IMR-90 (cell line): ENCODE data around the gene AMBRA1. TPM values are rescaled to one million over a fixed set of nuclear protein-coding genes. Genes with fewer than 3 reads are reported as not detected.

Source experiments
- ATAC-seq: fragments of 200-7000 bp; cut with Tn5 transposase; 2 replicates; pipeline ENCODE4 v1.9.1; 2020; ENCODE audit warnings: low read depth, mild to moderate bottlenecking, moderate library complexity
- BruUV-seq: library from RNA; stranded (reverse); fragments of 400-500 nt; replicated peaks from 2 replicates; lab custom pipeline; 2021; lab: Mats Ljungman, UMichigan
- CTCF ChIA-PET: fragments of 300-600 bp; formaldehyde crosslinking; extraction: SDS; loops from one replicate; lab custom pipeline; 2021; ENCODE audit warnings: antibody characterized with exemption; lab: Yijun Ruan, JAX
- POLR2A ChIA-PET: fragments of 300-600 bp; sonication (Branson Sonifier 250); formaldehyde crosslinking; loops from one replicate; lab custom pipeline; 2022; ENCODE audit warnings: antibody characterized with exemption; ENCODE audit not compliant: unreplicated experiment; lab: Charles Lee
- DNase-seq: peaks from one replicate; pipeline ENCODE4 v3.0.0; 2013
- H2AFZ ChIP-seq: replicated peaks from 2 replicates; pipeline ENCODE3; 2013; ENCODE audit warnings: low read length, mild to moderate bottlenecking; ENCODE audit not compliant: poor library complexity
- H2AK5ac ChIP-seq: 2 replicates; pipeline ENCODE4 v1.6.1; 2013; ENCODE audit warnings: low read depth, low read length, inconsistent platforms
- H2AK9ac ChIP-seq: replicated peaks from 2 replicates; pipeline ENCODE3; 2013; ENCODE audit warnings: mild to moderate bottlenecking, low read depth, low read length, moderate library complexity; ENCODE audit not compliant: poor library complexity
- H2BK120ac ChIP-seq: 2 replicates; pipeline ENCODE4 v1.6.1; 2013; ENCODE audit warnings: low read depth, low read length, inconsistent platforms
- H2BK15ac ChIP-seq: 3 replicates; pipeline ENCODE4 v1.6.1; 2013; ENCODE audit warnings: low read depth, low read length, inconsistent platforms
- H2BK20ac ChIP-seq: 2 replicates; pipeline ENCODE4 v1.6.1; 2013; ENCODE audit warnings: low read depth, mild to moderate bottlenecking, inconsistent platforms, low read length, moderate library complexity
- H2BK5ac ChIP-seq: 2 replicates; pipeline ENCODE4 v1.6.1; 2013; ENCODE audit warnings: mild to moderate bottlenecking, low read depth, low read length, inconsistent platforms; ENCODE audit not compliant: poor library complexity, severe bottlenecking
- H3K14ac ChIP-seq: replicated peaks from 2 replicates; pipeline ENCODE4 v1.6.1; 2013; ENCODE audit warnings: low read depth, low read length, inconsistent platforms
- H3K18ac ChIP-seq: 2 replicates; pipeline ENCODE4 v1.6.1; 2013; ENCODE audit warnings: low read depth, low read length, control low read depth
- H3K23ac ChIP-seq: 2 replicates; pipeline ENCODE4 v1.6.1; 2013; ENCODE audit warnings: low read depth, low read length, inconsistent platforms
- H3K27ac ChIP-seq: 2 replicates; pipeline ENCODE4 v1.5.1; 2013; ENCODE audit warnings: mild to moderate bottlenecking, control low read depth, low read length; ENCODE audit not compliant: insufficient read depth
- H3K27me3 ChIP-seq: 2 replicates; pipeline ENCODE4 v1.6.1; 2013; ENCODE audit warnings: low read length; ENCODE audit not compliant: control insufficient read depth, insufficient read depth
- H3K36me3 ChIP-seq: 2 replicates; pipeline ENCODE4 v1.6.1; 2013; ENCODE audit warnings: low read length, mixed read lengths; ENCODE audit not compliant: control insufficient read depth, insufficient read depth
- H3K4ac ChIP-seq: 2 replicates; pipeline ENCODE4 v1.6.1; 2013; ENCODE audit warnings: low read depth, low read length, inconsistent platforms
- H3K4me1 ChIP-seq: 2 replicates; pipeline ENCODE4 v1.6.1; 2013; ENCODE audit warnings: low read length, mixed read lengths; ENCODE audit not compliant: control insufficient read depth, insufficient read depth
- H3K4me2 ChIP-seq: 2 replicates; pipeline ENCODE4 v1.6.1; 2013; ENCODE audit warnings: low read depth, mild to moderate bottlenecking, control low read depth, low read length, moderate library complexity
- H3K4me3 ChIP-seq: 2 replicates; pipeline ENCODE4 v1.5.1; 2013; ENCODE audit warnings: low read depth, mild to moderate bottlenecking, control low read depth, low read length, moderate library complexity; ENCODE audit not compliant: insufficient read depth
- H3K56ac ChIP-seq: 2 replicates; pipeline ENCODE4 v1.6.1; 2013; ENCODE audit warnings: low read length, inconsistent platforms; ENCODE audit not compliant: insufficient read depth; ENCODE audit errors: extremely low read depth
- H3K79me1 ChIP-seq, 2 experiments: 2 replicates each; pipeline ENCODE4 v1.6.1; 2013; ENCODE audit warnings: low read length in 2 of 2, inconsistent platforms in 1 of 2, low read depth in 1 of 2
- H3K9ac ChIP-seq: 2 replicates; pipeline ENCODE4 v1.6.1; 2013; ENCODE audit warnings: low read depth, low read length, control low read depth
- H3K9me1 ChIP-seq: 2 replicates; pipeline ENCODE4 v1.6.1; 2013; ENCODE audit warnings: low read length, inconsistent platforms; ENCODE audit not compliant: insufficient read depth
- H3K9me3 ChIP-seq: 2 replicates; pipeline ENCODE4 v1.6.1; 2013; ENCODE audit warnings: low read length; ENCODE audit not compliant: control insufficient read depth, insufficient read depth
- H4K20me1 ChIP-seq: 2 replicates; pipeline ENCODE4 v1.6.1; 2013; ENCODE audit warnings: low read length, inconsistent platforms; ENCODE audit not compliant: insufficient read depth
- H4K5ac ChIP-seq: 2 replicates; pipeline ENCODE4 v1.6.1; 2013; ENCODE audit warnings: mild to moderate bottlenecking, low read depth, low read length, control low read depth
- H4K8ac ChIP-seq, 2 experiments: 2 replicates each; pipeline ENCODE4 v1.6.1; 2013; ENCODE audit warnings: low read depth in 2 of 2, low read length in 2 of 2, control low read depth in 1 of 2, inconsistent platforms in 1 of 2
- H4K91ac ChIP-seq: 2 replicates; pipeline ENCODE4 v1.6.1; 2013; ENCODE audit warnings: low read depth, low read length, inconsistent platforms; ENCODE audit not compliant: insufficient read depth
- BHLHE40 ChIP-seq: fragments of 150-350 bp; IDR thresholded peaks from 2 replicates; pipeline ENCODE4 v1.6.1; 2016; ENCODE audit warnings: mild to moderate bottlenecking, low read depth, low read length
- FOS ChIP-seq: fragments of 150-350 bp; IDR thresholded peaks from 2 replicates; pipeline ENCODE4 v1.6.1; 2016; ENCODE audit warnings: low read depth, low read length
- MAFK ChIP-seq: IDR thresholded peaks from 2 replicates; pipeline ENCODE4 v1.6.1; 2012; ENCODE audit warnings: low read depth, low read length, improper control_type of control experiment
- RCOR1 ChIP-seq: IDR thresholded peaks from 2 replicates; pipeline ENCODE4 v1.6.1; 2012; ENCODE audit warnings: mild to moderate bottlenecking, low read length, improper control_type of control experiment; ENCODE audit not compliant: insufficient replicate concordance
- SMC3 ChIP-seq: fragments of 150-350 bp; IDR thresholded peaks from 2 replicates; pipeline ENCODE4 v1.6.1; 2016; ENCODE audit warnings: low read depth, mild to moderate bottlenecking, antibody characterized with exemption, low read length, moderate library complexity
- WGBS, 2 experiments: methylation state at CpG; one replicate each; pipeline versions ENCODE4 v1.1.5 to v1.1.7; 2013; ENCODE audit warnings: missing lambda C conversion rate in 2 of 2; ENCODE audit not compliant: insufficient read length in 1 of 2; ENCODE audit errors: extremely low coverage in 2 of 2; 5-methylcytosine and 5-hydroxymethylcytosine counted together
- dilution Hi-C: fragments of 300-500 bp; cut with HindIII; formaldehyde crosslinking; loops from one replicate; pipeline ENCODE4 v1.14.3; 2018; ENCODE audit warnings: low sequenced_read_pairs; ENCODE audit not compliant: unreplicated experiment
- in situ Hi-C: fragments of 300-500 bp; cut with MboI; formaldehyde crosslinking; loops from 3 replicates; pipeline ENCODE4 v1.14.3; 2019; ENCODE audit warnings: low sequenced_read_pairs, inconsistent platforms, mixed read lengths
- intact Hi-C: fragments of 100-400 bp; cut with micrococcal nuclease; formaldehyde crosslinking; loops from 2 replicates; pipeline ENCODE4 v1.10.0; 2022
- polyA plus RNA-seq, 3 experiments: library from polyadenylated mRNA; depleted of rRNA; stranded (reverse); fragments of >200 nt; gene quantifications; 2 replicates each; pipeline ENCODE4 v1.2.3, GENCODE V29; 2012; ENCODE audit warnings: low replicate concordance in 1 of 3
- total RNA-seq: library from RNA; depleted of rRNA; stranded (reverse); fragments of >200 nt; gene quantifications from 2 replicates; pipeline ENCODE4 v1.2.3, GENCODE V29; 2012
- TF ChIP-seq, protein P1 (sequence below): fragments of 150-350 bp; IDR thresholded peaks from 2 replicates; pipeline ENCODE4 v1.6.1; 2017; ENCODE audit warnings: mild to moderate bottlenecking, antibody characterized with exemption, low read length, low read depth

AMBRA1 gene
- total and polyA plus RNA-seq, 2 of the 4 experiments (the other 2 are of a cell fraction) = 9.4 to 18.3 TPM

GRCh38 chr11:46348566-46349401 is 245.0 kb downstream of the AMBRA1 start:
- Histone ChIP-seq H3K56ac (no peak overlapping the region), H3K23ac (peak overlapping the region; percentile 96), H3K79me1 (peaks cover 21 to 64% of the 10 kb centered on the region in 2 experiments), H3K4me2 (peak overlapping the region; percentile 99), H2BK15ac (no peak overlapping the region), H3K9me3 (no peaks in the 10 kb centered on the region), H2AK9ac (peak overlapping the region; percentile 98), H4K8ac (no peak overlapping the region), H2BK120ac (no peak overlapping the region), H2AK5ac (peak overlapping the region; percentile 83), H3K27ac (no peak overlapping the region), H2BK20ac (no peak overlapping the region), H4K5ac (no peak overlapping the region), H3K4me3 (peak overlapping the region; percentile 98), H3K4me1 (peaks cover 17% of the 10 kb centered on the region), H3K4ac (peak overlapping the region; percentile 78; the same call in 1 of the 2 replicates), H3K9me1 (peaks cover 7% of the 10 kb centered on the region), H4K91ac (no peak overlapping the region), H2BK5ac (no peak overlapping the region), H3K9ac (peak overlapping the region; percentile 81; the same call in 1 of the 2 replicates), H3K36me3 (no peaks in the 10 kb centered on the region), H3K14ac (peak overlapping the region; percentile 91; the same call in 1 of the 2 replicates), H2AFZ (peak overlapping the region; percentile 59), H3K18ac (no peak overlapping the region), H3K27me3 (no peaks in the 10 kb centered on the region), H4K20me1 (peaks cover 29% of the 10 kb centered on the region)
- no peak for DNase-seq
- intact Hi-C loops = loop anchor here (1.0 kb wide), 1 partner anchor 32 kb away; no protein-coding TSS in a partner anchor
- TF ChIP-seq RCOR1 (no peak), SMC3 (no peak), MAFK (no peak), FOS (no peak), BHLHE40 (no peak)
- TF ChIP-seq, protein P1, sequence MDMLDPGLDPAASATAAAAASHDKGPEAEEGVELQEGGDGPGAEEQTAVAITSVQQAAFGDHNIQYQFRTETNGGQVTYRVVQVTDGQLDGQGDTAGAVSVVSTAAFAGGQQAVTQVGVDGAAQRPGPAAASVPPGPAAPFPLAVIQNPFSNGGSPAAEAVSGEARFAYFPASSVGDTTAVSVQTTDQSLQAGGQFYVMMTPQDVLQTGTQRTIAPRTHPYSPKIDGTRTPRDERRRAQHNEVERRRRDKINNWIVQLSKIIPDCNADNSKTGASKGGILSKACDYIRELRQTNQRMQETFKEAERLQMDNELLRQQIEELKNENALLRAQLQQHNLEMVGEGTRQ = no peak
- ChIA-PET CTCF (no interaction called here), POLR2A (no interaction called here)
- whole genome bisulfite sequencing, 2 experiments = 76% methylated on average over 7 of the region's 18 CpGs; no CpG with 5 or more reads in 1 of the 2 experiments
- no peak for ATAC-seq
- no TSS peak for BruUV-seq
- dilution Hi-C loops = no loop called here
- in situ Hi-C loops = no loop called here
